ENCODE data around the gene GFY.

GFY gene

DNA sequence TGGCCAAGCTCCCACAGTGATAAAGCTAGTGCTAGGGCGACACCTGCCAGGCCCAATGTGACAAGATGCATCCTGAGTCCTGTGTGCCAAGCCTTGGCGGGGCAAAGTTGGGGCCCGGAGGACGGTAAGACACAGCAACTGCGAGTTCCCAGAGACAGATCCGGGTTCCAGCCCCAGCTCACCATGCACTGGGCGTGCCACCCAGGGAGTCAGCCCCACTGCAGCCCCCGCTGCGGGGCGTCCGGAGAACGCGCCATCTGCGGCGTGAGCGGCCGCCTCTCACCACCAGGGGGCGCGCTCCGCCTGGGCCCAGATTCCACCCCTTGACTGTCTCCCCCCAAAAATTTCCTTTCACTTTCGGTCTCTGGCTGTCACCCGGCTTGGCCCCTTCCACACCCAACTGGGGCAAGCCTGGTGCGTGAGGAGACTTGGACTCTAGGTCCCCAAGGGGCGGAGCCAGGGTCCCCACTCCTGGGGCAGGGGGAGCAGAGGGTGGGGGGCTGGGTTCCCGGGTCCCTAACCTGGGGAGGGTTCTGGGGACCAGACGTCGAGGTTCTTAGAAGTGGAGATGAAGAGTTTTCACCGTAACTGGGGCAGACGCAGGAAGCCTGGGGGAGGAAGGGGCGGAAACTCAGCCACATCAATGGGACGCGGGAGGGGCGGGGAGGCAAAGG is 48.8 kb downstream of the GFY start, which contains the start of gene FLT3LG:
Gene FLT3LG, plus strand, starts transcription at position 348 of the 674 bp plus-strand sequence. CDS start 425 bp downstream, outside the sequence.
- no peak for DNase-seq

GRCh38 chr19:49474542-49474924 is 49.3 kb downstream of the GFY start:
- DNase-seq, result no peak

GRCh38 chr19:49475191-49475917 is 50.2 kb downstream of the GFY start:
- DNase-seq, result no peak

GRCh38 chr19:49475995-49476880 is 51.0 kb downstream of the GFY start:
- no peak for DNase-seq

Measured in GF-D8 (cell line).